ENCODE results near the gene PRKG1.

- TF ChIP-seq FOXM1 (IDR thresholded peaks at IDR 0.05; ENCODE audit: borderline replicate concordance, low read depth): no peak
- TF ChIP-seq NFIC (IDR thresholded peaks at IDR 0.05): no peak
- TF ChIP-seq USF1 (IDR thresholded peaks at IDR 0.05): no peak
- TF ChIP-seq REST (IDR thresholded peaks at IDR 0.05; ENCODE audit: low read depth): no peak
- no peak for TF ChIP-seq TAF1 (IDR thresholded peaks at IDR 0.05; ENCODE audit: low read depth)
- TF ChIP-seq EP300 (IDR thresholded peaks at IDR 0.05; ENCODE audit: borderline replicate concordance): no peak
- TF ChIP-seq TEAD4 (IDR thresholded peaks at IDR 0.05): no peak
- no peak for TF ChIP-seq CREB1 (IDR thresholded peaks at IDR 0.05; ENCODE audit: low read depth)
- no peak for TF ChIP-seq YY1 (IDR thresholded peaks at IDR 0.05; ENCODE audit: low read depth)
Observed at GRCh38 chr10:52316500-52316899, 1242.2 kb downstream of the PRKG1 start.

Data from Ishikawa (cell line).